HG02970 (cell line): ENCODE data around the gene ZNF185.
"Not testable (repeated sequence)": the region's sequence is repeated elsewhere in the genome, so short reads cannot be mapped to it uniquely, and the experiment has no call there.

Experiments used
- ATAC-seq: cut with Tn5 transposase; IDR thresholded peaks from one replicate; pipeline ENCODE4 v1.9.1; 2021; ENCODE audit warnings: mild to moderate bottlenecking, moderate library complexity, moderate number of reproducible peaks; ENCODE audit not compliant: unreplicated experiment, low FRiP score

Gene ZNF185

GRCh38 chrX:152895121-152895520 is 2.7 kb upstream of the ZNF185 start:
- no peak for ATAC-seq

GRCh38 chrX:152895724-152896420 is 2.0 kb upstream of the ZNF185 start:
- no peak for ATAC-seq

DNA sequence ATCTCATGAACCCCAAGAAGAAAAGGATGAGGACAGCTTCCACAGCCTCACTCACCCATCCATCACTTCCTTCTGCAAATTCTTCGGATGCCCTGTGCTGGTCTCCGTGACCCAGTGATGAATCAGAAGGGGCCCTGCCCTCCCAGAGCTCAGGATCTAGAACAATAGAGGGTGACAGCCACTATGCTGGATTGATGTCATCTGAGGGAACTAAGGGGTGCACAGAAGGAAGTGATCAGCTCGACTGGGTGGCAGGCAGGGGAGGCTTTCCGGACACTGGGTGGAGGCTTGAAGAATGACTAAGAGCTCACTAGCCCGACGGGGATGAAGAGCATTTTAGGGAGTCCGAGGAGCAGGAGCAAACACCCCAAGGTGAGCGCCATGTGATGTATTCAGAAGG is 1.4 kb upstream of the ZNF185 start:
- no peak for ATAC-seq

DNA sequence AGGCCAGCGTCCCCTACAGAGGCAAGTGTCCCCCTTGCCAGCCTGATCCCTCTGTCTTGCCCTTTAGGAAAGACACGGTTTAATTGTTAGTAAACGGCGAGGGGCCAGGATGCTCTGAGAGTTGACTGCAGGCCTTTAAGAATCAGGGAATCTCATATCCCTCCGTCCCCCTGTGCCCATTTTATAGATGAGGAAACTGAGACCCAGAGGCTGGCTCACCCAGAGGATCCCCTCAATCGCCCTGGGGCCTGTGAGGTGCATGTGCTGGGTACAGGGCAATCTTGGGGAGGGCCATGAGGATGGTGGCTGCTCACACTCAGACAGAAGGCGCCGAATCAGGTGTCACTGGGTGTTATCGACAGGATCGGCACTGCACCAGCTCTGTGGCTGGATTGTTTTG is 575 bp downstream of the ZNF185 start:
- no peak for ATAC-seq

DNA sequence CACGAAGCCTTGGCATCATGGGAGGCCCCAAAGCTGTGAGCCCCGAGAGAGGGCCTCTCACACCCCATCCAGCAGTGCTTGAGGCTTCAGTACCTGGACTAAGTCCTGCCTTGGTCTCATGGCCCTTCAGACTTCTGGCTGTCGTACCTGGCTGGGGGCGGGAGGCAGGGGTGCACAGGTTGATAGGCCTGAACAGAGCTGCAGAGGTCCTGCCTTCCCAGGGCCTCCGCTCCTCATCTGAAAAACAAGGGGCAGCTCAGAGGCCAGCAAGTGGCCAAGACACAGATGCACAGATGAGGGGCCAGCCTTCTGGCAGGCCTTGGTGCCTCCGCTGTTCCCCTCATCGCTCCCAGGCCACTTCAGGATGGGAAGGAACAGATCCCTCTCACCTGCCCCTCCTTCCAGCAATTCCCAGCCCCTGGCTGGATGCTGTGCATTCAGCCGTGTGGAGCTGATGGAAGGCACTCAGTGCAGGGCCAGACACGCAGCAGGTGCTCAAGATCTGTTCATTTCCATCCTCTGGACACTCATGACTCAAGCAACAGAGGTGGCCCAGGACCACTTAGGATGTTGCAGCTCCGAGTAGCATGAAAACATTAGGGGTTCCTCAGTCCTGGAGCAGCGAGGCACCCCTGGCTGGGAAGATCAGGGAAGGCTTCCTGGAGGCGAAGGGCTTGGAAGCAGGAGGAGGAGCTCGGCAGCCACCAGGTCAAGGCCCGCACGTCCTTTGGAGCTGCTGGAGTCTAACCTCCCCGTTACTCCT is 1.4 kb downstream of the ZNF185 start:
- no peak for ATAC-seq

DNA sequence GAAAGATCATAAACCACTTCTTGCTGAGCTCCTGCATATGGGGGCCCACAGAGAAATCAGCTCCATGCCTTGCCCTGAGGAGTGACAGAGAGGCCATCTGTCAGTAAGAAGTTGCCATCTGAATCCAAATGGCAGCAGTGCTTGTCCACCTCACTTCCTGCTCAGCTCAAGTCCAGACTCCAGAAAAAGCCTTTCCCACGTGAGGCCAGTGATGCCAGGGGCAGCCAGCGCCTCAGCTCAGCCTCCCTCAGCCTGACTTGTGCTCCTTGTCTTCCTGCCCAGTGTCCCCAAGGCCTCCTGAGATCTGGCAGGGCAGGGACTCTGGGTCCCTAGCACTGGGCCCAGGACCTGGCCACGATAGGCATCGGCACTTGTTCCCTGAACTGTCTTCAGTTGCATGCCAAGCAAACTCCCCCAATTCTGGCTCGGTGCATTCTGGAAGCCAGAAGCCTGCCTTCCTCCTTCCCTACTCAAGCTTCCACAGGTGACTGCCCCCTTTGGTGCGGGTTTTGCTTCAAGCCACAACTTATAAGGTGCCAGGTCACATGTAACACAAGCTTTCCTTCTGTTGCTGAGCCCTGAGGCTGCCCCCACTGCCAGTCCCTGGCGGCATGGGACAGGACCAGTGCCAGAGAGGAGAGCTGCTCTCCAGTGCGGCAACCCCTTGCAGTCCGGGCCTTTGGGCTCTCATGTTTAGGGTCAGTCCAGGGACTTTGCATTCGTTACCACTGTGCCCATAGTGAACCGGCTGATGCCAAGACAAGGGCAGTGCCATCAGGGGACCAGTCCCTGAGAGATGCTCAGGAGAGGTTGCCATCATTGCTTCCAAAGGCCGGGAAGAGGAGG is 2.2 kb downstream of the ZNF185 start:
- no peak for ATAC-seq

GRCh38 chrX:152900937-152901445 is 3.1 kb downstream of the ZNF185 start:
- no peak for ATAC-seq

GRCh38 chrX:152901816-152902501 is 4.1 kb downstream of the ZNF185 start:
- no peak for ATAC-seq

DNA sequence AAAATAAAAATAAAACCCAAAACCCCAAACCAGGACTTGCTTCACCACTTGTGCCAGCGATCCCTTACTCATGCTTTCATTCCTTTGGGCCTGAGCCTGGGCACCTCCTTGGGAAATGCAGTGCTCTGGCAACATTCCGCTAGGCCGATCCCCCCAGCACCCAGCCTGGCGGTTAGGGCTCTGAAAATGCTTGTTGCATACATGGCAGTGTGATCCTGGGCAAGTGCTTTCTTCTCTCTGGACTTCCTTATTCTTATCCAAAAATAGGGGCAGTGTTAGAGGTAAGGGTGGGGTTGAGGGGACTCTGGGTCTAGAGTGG is 4.6 kb downstream of the ZNF185 start:
- ATAC-seq: no peak

DNA sequence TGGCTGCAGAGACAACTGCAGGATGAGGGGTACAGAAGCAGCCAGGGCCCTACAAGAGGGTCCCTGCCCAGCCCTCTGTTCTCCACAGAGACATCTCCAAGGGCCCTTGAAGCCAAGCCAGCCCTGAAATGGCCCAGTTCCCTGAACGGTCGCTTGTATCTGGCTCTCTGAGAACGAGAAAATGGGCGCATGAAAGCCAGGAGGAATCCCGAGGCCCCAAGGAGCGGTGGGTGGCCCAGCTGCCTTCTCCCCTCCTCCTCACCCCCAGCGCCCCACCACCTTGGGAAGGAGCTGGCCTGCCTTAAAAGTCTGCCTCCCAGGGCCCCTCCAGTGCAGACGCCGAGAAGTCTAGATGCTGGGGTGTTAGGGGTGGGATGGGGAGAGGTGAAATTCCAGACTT is 5.7 kb downstream of the ZNF185 start:
- no peak for ATAC-seq

DNA sequence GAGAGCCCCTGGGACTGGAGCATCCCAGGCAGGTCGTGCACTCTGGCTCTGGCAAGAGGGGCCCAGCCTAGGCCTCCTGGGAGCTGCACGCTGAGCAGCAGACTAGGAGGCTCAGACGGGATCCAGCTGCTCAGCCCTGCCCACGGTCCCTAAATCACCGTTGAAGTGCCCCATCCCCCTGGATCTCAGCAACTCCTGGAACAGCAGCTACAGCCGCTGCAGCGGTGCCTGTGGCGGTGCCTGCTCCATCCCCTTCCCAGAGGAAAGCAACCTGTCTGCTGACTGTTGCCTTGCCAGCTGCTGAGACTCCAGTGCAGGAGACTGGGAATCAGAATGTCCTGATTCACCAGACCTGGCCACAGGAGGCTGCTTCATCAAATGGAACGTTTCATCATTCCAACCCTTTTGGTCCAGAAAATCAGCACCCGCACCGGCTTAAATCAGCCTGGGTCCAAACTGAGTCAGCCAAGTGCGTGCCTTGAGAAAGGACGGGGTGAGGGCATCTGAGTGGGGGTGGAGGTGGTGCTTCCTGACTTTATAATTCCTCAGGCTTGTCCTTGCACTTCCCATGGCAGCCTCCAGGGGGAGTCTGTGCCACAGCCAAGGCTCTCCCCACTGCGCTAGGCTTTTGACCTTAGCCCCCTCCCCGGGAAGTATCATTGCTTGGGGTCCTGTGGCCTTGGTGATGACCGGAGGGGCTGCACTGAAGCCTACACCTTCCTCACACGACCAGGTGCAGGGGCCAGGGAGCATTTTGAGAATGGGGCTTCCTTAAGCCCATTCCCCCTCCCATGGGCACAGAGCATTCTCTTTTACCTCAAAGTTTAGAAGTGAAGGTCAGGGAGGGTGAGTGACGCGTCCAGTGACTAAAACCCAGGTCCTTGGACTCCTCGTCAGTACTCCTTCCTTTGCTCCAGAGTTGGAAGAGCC is 6.5 kb downstream of the ZNF185 start:
- no peak for ATAC-seq

DNA sequence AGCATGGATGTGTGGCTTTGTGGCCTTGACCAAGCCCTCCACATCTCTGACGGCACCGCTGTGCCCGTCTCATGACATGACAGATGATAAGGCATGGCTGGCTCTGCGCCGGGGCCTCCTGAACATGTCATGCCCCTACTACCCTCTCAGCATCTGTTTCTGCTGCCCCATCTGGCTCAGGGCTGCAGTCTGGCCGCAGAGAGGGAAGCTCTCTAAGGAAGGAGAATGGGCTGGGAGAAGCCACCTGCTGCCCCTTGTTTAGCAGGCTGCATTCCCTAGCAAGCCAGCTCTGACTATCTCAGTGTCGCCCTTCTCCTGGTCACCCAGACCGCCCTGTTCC is 7.2 kb downstream of the ZNF185 start:
- ATAC-seq: no peak

DNA sequence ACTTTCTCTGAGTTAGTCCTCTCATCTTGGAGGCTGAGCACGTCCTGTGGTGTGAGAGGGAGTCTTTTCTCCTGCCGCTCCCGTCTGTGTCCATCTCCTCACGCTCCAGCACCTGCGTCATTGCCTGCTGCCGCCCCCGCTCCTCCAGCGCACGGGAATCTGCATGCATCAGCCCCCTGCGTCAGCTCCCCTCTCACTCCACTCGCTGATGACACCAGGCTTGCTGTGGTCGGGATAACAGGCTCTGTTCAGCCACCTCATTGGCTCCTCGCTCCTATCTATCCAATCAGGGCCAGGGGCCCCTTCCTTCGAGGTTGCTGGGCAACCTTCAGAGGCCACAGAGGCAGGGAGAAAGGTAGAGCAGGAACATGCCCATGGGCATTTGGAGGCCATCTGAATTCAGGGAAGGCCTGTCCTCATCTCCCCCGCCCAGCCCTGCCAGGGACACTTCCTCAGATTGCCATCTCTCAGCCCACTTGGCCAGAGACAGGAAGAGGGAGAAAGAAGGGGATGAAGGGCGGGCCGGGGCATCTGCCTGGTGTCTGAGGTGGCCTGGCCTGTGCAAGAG is 9.3 kb downstream of the ZNF185 start:
- no peak for ATAC-seq

DNA sequence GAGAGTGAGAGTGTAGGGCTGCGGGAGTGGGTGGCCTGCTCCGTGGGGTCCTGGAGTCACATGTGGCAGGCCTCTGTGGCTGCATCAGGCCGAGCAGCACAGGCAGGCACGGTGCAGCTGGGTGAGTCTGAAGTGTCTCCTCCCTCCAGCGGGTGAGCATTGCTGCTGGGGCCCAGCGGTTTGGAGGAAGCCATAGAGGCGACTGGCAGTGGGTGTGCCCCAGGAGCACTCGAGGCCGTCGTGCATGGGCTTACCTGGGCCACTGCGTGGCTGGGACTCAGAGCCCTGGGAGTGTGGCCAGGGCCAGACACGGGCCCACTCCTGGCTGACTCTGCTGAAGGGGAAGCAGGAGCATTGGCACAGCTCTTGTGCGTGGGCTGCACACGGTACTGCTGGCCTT is 10.6 kb downstream of the ZNF185 start:
- no peak for ATAC-seq

- not testable (repeated sequence) for ATAC-seq
These were observed 12.2 kb downstream of the ZNF185 start for GRCh38 chrX:152910018-152910417.

- ATAC-seq: no peak
These were observed 14.2 kb downstream of the ZNF185 start for GRCh38 chrX:152912106-152912505.

GRCh38 chrX:152912641-152913040 is 14.8 kb downstream of the ZNF185 start:
- no peak for ATAC-seq

GRCh38 chrX:152913346-152913745 is 15.5 kb downstream of the ZNF185 start:
- no peak for ATAC-seq

GRCh38 chrX:152913910-152914309 is 16.0 kb downstream of the ZNF185 start:
- ATAC-seq: no peak
